ENCODE measurements around the gene PNPO. TPM values are rescaled to one million over a fixed set of nuclear protein-coding genes. Genes with fewer than 3 reads are reported as not detected.

The PNPO gene
- total and polyA plus RNA-seq, 2 of the 13 experiments (the other 11 are each of a cell fraction or from before 2014, with no cell fraction given): 47.9 to 63.3 TPM

DNA sequence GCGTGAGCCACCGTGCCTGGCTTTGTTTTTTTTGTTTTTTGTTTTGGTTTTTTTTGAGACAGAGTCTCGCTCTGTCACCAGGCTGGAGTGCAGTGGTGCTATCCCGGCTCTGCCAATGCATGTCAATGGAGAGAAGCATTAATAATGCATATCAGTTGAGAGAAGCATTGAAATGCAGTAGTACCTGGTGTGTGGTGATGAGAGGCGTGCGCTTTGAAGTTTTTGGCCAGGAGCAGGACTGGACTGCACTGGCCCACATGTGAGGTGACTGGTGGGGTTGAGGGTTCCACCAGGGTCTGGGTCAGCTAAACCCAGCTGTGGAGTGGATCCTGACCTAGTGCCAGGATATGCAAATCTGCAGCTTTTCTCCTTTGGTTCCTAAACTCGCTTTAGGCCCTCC is 39.9 kb upstream of the PNPO start (continued):
- TF ChIP-seq, protein P1, sequence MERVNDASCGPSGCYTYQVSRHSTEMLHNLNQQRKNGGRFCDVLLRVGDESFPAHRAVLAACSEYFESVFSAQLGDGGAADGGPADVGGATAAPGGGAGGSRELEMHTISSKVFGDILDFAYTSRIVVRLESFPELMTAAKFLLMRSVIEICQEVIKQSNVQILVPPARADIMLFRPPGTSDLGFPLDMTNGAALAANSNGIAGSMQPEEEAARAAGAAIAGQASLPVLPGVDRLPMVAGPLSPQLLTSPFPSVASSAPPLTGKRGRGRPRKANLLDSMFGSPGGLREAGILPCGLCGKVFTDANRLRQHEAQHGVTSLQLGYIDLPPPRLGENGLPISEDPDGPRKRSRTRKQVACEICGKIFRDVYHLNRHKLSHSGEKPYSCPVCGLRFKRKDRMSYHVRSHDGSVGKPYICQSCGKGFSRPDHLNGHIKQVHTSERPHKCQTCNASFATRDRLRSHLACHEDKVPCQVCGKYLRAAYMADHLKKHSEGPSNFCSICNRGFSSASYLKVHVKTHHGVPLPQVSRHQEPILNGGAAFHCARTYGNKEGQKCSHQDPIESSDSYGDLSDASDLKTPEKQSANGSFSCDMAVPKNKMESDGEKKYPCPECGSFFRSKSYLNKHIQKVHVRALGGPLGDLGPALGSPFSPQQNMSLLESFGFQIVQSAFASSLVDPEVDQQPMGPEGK (CRISPR knock-in tag; IDR thresholded peaks at IDR 0.05): no peak
- TF ChIP-seq, protein P2, sequence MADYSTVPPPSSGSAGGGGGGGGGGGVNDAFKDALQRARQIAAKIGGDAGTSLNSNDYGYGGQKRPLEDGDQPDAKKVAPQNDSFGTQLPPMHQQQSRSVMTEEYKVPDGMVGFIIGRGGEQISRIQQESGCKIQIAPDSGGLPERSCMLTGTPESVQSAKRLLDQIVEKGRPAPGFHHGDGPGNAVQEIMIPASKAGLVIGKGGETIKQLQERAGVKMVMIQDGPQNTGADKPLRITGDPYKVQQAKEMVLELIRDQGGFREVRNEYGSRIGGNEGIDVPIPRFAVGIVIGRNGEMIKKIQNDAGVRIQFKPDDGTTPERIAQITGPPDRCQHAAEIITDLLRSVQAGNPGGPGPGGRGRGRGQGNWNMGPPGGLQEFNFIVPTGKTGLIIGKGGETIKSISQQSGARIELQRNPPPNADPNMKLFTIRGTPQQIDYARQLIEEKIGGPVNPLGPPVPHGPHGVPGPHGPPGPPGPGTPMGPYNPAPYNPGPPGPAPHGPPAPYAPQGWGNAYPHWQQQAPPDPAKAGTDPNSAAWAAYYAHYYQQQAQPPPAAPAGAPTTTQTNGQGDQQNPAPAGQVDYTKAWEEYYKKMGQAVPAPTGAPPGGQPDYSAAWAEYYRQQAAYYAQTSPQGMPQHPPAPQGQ (CRISPR knock-in tag; IDR thresholded peaks at IDR 0.05; ENCODE audit: borderline replicate concordance): no peak
- TF ChIP-seq, protein P3, sequence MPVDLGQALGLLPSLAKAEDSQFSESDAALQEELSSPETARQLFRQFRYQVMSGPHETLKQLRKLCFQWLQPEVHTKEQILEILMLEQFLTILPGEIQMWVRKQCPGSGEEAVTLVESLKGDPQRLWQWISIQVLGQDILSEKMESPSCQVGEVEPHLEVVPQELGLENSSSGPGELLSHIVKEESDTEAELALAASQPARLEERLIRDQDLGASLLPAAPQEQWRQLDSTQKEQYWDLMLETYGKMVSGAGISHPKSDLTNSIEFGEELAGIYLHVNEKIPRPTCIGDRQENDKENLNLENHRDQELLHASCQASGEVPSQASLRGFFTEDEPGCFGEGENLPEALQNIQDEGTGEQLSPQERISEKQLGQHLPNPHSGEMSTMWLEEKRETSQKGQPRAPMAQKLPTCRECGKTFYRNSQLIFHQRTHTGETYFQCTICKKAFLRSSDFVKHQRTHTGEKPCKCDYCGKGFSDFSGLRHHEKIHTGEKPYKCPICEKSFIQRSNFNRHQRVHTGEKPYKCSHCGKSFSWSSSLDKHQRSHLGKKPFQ (CRISPR knock-in tag; IDR thresholded peaks at IDR 0.05; ENCODE audit: insufficient replicate concordance): no peak
- TF ChIP-seq TBP (CRISPR knock-in tag; IDR thresholded peaks at IDR 0.05) (no peak), ZNF615 (CRISPR knock-in tag; IDR thresholded peaks at IDR 0.05; ENCODE audit: borderline replicate concordance) (no peak), U2AF2 (IDR thresholded peaks at IDR 0.05; ENCODE audit: low read depth, low read length) (no peak), EZH2 (conservative IDR thresholded peaks at IDR 0.05; ENCODE audit: low read depth, low read length) (no peak), TAF1 (CRISPR knock-in tag; IDR thresholded peaks at IDR 0.05) (no peak), ERF (CRISPR knock-in tag; IDR thresholded peaks at IDR 0.05) (no peak), ZNF383 (CRISPR knock-in tag; IDR thresholded peaks at IDR 0.05; ENCODE audit: borderline replicate concordance) (no peak), RBM22 (optimal IDR thresholded peaks at IDR 0.05; ENCODE audit: low read length) (no peak)
- TF ChIP-seq, protein P4, sequence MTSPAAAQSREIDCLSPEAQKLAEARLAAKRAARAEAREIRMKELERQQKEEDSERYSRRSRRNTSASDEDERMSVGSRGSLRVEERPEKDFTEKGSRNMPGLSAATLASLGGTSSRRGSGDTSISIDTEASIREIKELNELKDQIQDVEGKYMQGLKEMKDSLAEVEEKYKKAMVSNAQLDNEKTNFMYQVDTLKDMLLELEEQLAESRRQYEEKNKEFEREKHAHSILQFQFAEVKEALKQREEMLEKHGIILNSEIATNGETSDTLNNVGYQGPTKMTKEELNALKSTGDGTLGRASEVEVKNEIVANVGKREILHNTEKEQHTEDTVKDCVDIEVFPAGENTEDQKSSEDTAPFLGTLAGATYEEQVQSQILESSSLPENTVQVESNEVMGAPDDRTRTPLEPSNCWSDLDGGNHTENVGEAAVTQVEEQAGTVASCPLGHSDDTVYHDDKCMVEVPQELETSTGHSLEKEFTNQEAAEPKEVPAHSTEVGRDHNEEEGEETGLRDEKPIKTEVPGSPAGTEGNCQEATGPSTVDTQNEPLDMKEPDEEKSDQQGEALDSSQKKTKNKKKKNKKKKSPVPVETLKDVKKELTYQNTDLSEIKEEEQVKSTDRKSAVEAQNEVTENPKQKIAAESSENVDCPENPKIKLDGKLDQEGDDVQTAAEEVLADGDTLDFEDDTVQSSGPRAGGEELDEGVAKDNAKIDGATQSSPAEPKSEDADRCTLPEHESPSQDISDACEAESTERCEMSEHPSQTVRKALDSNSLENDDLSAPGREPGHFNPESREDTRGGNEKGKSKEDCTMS (CRISPR knock-in tag; conservative IDR thresholded peaks at IDR 0.05): no peak
